ENCODE data around the gene SPAG7.

DNA sequence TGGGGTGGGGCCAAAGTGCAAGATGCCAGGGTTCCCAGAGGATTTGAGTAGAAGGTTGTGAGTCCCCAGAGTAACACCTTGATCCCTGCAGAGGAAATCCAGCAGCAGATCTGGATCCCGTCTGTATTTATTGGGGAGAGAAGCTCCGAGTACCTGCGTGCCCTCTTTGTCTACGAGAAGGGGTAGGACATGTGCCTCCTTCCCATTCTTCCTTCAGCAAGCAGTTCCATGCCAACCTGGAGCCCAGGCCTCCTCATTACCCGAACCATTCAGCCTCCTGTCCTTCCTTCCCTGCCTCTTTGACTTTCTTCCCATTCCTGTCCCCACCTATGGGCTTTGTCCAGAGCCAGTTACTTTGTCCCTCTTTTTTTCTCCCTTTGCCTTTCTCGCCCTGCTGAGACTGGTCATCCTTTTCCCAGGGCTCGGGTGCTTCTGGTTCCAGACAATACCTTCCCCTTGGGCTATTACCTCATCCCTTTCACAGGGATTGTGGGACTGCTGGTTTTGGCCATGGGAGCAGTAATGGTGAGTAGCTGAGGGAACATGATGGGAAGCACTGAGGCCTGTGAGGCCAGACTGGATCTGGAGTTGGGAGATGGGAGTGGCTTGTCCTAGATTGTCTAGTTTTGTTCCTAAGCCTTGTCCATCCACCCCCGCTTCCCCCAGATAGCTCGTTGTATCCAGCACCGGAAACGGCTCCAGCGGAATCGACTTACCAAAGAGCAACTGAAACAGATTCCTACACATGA is 24.7 kb downstream of the SPAG7 start:
- TF ChIP-seq CTCF (IDR thresholded peaks at IDR 0.05): no peak
- no peak for TF ChIP-seq POLR2A (IDR thresholded peaks at IDR 0.05)
